Measurements from ENCODE around the gene MEFV.

MEFV gene, protein sequence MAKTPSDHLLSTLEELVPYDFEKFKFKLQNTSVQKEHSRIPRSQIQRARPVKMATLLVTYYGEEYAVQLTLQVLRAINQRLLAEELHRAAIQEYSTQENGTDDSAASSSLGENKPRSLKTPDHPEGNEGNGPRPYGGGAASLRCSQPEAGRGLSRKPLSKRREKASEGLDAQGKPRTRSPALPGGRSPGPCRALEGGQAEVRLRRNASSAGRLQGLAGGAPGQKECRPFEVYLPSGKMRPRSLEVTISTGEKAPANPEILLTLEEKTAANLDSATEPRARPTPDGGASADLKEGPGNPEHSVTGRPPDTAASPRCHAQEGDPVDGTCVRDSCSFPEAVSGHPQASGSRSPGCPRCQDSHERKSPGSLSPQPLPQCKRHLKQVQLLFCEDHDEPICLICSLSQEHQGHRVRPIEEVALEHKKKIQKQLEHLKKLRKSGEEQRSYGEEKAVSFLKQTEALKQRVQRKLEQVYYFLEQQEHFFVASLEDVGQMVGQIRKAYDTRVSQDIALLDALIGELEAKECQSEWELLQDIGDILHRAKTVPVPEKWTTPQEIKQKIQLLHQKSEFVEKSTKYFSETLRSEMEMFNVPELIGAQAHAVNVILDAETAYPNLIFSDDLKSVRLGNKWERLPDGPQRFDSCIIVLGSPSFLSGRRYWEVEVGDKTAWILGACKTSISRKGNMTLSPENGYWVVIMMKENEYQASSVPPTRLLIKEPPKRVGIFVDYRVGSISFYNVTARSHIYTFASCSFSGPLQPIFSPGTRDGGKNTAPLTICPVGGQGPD

DNA sequence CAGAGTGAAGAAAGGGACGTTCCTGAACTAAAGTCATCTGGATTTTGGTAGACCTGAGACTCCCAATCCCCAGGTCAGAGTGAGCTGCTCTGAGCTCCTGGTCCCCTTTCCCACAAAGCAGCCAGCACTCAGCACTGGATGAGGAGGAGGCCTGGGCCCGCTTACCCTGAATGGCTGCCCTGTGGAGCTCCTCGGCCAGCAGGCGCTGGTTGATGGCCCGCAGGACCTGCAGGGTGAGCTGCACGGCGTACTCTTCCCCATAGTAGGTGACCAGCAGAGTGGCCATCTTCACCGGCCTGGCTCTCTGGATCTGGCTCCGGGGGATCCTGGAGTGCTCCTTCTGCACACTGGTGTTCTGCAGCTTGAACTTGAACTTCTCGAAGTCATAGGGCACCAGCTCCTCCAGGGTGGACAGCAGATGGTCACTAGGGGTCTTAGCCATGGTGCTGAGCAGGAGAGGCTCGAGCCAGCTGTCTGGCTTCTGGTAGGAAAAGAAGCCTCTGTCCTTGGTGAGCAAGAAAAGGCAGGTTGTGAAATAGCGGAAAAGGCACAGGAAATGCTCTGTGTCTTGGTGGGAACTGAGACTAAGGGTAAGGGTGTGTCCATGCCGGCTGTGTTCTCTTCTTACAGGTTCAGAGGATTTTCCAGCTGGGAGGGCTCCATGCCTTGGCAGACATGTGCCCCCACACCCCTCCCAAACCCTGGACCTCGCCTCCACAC, at the start of gene MEFV:
TSS of gene MEFV (minus strand) at position 488 of the 720 bp plus-strand sequence. CDS start at position 442, 46 bp downstream.
- DNase-seq (ENCODE audit: low read depth), result no peak
- H3K4me3 ChIP-seq (ENCODE audit: low read depth, low read length), result no peak within 1 kb of the TSS

DNA sequence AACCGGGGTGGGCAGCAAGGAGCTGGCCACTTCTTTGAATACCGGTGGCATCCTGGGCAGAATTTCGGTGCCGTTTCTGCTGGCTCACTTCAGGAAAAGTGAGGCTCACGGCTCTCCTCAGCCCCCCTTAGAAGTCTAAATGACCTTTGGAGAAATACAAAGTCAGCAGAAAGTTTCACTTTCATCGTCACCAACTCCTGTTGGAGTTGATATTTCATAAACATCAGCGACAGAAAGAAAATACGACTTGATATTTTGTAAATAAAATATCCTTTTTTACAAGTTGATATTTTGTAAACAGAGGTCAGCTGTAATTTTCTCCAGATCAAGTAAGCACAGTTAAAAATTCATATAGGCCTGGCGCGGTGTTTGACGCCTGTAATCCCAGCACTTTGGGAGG, 49.6 kb upstream of the MEFV start:
- DNase-seq (ENCODE audit: low read depth), result no peak
- peak overlapping the region; percentile 80 for H3K4me3 ChIP-seq (ENCODE audit: low read depth, low read length)

DNA sequence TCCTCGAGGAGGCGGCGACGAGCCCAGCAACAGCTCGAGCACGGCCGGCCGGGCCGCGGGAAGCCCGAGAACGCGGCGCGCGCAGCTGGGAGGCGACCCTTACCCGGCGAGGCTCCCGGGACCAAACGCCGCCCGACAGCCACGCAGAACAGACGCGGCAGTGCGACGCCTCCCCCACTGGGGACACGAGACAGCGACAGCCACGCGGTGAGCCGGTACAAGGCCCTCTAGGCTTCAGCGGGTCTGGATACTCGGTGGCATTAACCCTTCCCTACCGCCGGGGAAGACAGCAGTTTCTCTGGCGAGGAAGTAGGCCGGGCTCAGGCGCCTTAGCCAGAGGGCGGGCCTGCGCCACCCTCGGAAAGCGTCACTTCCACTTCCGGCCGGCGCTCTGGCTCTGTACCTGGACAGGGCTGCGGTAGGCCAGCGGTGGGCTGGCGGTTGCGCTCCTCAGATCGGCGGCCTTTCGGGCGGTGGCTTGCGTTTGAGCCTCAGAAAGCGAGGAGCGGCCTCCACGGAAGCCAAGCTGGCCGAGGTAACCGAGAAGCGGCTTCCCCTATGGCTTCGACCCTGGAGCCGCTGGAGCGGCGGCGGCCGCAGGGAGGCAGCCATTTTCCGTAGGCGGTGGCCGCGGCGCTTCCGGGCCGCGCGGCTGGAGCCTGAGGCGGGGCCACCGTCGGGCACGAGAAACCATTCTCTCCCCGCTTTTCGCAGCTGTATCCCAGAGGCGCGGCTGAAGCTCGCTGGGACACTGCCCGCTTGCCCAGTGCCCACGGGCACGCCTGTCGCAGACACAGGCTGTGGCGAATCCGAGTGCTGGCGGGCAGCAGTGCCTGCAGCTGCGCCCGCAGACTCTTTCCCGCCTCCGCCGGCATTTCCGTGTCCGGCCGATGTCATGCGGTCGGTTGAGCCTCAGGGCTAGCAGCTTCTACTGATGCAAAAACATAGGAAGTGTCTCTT, 49.0 kb upstream of the MEFV start, which contains the start of the genes TIGD7 and ZNF75A:
TSS of gene TIGD7 (minus strand) at position 322 of the 960 bp plus-strand sequence. CDS start 4,816 bp downstream, outside the sequence.
TSS of gene ZNF75A (plus strand) at position 389 of the 960 bp plus-strand sequence. CDS start 2,932 bp downstream, outside the sequence.
- H3K4me3 ChIP-seq (ENCODE audit: low read depth, low read length), result peak within 1 kb of the TSS; percentile 80
- DNase-seq (ENCODE audit: low read depth), result peak; percentile 68

DNA sequence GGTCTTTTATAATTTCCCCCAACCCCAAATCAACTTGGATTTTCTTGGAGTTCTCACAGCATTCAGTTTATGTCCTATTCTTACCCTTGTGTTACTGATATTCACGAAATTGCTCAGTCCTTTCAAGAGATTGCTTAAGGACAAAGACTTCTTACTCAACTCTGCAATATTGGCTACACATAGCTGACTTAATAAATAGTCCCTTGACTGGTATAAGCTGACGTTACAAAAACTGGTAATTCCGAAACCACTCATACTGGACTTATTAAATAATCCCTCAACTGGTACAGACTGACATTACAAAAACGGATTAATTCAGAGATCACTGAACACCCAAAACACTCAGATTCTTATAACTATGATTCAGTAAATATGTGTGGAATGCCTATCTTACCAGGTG, 47.9 kb upstream of the MEFV start:
- peak overlapping the region; percentile 80 for H3K4me3 ChIP-seq (ENCODE audit: low read depth, low read length)
- no peak for DNase-seq (ENCODE audit: low read depth)

DNA sequence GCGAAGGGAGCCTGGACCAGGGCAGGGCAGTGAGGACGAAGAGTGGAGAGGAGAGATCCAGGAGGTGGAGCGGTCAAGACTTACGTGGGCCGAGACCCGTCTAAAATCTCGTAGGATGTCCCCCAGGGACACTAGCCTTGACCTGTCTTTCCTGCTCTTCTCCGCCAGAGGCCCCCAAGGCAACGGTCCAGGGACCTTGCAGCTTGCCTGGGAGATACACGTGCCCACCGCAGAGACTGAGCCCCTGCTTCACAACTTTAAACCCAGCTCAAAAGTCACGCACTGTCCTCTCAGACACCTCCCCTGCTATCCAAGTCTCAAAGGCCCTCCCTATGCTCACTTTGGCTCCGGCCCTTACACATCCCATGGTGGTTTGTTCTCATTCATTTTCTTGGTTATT, 39.4 kb upstream of the MEFV start:
- DNase-seq (ENCODE audit: low read depth), result no peak

DNA sequence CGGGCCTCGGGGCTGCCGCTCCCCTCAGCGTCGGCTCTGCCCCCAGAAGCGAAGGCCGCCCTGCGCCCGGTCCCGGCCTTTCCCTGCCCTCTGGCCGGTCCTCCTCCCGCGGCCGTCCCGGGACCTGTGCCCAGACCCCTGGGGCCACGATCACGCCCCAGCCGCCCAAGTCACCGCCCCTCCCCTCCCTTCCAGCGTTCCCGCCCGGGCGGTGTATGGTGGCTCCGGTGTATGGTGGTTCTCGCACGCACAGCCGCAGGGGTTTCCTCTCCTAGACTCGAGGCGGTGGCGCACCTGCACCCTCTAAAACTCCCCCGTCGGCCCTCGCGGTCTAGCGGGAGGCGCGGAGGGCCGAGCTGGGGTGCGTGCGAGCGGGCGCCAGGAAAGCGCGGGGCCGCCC, 38.8 kb upstream of the MEFV start:
- no peak overlapping the region for H3K4me3 ChIP-seq (ENCODE audit: low read depth, low read length)
- no peak for DNase-seq (ENCODE audit: low read depth)

More for the DNA sequence above, 39.4 kb upstream of the MEFV start:
- no peak overlapping the region for H3K4me3 ChIP-seq (ENCODE audit: low read depth, low read length)

DNA sequence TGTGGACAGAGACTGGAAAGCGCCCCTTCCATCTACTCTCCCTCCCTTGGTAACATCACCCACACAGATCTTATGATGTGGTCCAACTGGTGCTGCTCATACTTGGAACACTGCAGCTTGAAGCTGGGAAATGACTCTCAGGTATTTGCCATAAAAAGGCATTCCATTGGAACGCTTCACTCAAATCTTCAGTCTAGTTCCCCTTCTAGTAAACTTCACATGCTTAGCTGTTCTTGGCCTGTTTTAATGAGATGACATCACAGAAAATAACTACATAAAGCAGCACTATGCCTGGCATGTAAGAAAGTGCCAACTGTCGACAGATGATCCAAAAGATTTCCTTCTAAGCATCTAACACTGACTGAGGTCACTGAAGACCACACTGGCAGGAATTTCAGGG, 36.2 kb upstream of the MEFV start:
- H3K4me3 ChIP-seq (ENCODE audit: low read depth, low read length), result no peak overlapping the region
- no peak for DNase-seq (ENCODE audit: low read depth)

DNA sequence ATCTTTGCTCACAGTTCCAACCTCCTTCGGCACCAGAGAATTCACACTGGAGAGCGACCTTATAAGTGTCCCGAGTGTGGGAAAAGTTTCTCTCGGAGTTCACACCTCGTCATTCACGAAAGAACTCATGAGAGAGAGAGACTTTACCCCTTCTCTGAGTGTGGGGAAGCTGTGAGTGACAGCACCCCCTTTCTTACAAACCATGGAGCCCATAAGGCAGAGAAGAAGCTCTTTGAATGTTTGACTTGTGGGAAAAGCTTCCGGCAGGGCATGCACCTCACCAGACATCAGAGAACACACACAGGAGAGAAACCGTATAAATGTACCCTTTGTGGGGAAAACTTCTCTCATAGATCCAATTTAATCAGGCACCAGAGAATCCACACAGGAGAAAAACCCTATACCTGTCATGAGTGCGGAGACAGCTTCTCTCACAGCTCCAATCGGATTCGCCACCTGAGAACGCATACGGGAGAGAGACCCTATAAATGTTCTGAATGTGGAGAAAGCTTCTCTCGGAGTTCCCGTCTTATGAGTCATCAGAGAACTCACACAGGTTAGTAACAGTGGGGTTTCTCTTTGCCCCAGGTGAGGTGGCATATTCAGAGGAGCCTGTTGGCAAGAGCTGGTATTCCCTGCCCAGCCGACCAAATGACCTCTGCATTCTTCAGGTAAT, 33.7 kb upstream of the MEFV start:
- H3K4me3 ChIP-seq (ENCODE audit: low read depth, low read length), result no peak overlapping the region
- DNase-seq (ENCODE audit: low read depth), result no peak

DNA sequence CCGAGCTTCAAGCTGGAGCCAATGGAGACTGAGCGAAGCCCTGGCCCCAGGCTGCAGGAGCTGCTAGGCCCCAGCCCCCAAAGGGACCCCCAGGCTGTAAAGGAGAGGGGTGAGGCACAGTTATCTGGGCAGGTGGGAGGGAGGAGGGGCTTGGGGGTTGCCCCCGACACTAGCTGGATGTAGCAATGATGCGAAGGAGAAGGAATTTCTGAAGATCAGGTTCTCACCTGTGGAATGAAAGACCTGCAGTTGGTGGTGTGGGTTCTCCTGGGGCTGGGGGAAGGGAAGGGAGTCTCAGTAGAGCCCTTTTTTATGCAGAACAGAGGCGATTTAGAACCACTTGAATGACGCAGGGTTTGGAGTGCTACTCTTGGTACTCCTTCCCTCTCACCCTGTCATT, 28.7 kb upstream of the MEFV start:
- H3K4me3 ChIP-seq (ENCODE audit: low read depth, low read length), result peak overlapping the region; percentile 89
- DNase-seq (ENCODE audit: low read depth), result no peak

DNA sequence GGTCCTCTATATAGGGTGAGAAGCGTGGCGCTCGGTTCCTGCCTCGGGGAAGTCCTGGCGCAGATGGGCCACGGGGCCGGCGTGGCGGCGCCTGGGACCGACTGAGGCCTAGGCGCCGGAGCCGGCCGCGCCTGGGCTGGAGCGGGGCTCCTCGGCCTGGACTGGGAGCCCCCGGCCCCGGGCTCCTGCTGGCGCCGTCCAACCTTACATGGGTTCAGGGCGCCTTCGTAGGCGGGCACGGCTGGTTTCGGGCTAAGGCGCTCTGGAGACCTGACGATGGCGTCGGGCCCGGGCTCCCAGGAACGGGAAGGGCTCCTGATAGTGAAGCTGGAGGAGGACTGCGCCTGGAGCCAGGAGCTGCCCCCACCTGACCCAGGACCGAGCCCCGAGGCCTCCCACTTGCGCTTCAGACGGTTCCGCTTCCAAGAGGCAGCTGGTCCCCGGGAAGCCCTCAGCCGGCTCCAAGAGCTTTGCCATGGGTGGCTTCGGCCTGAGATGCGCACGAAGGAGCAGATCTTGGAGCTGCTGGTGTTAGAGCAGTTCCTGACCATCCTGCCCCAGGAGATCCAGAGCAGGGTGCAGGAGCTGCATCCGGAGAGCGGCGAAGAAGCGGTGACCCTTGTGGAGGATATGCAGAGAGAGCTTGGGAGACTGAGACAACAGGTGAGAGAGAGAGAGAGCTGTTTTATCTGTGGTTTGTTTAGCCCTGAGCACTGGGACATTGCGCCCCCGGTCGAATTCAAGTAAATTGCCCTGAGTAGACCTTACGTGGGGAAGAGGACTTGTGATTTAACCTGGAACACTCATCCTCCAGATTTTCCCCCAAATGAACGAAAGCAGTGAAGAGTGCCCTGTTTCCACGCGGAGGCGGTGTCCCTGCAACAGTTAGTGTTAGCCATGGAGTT, 27.4 kb upstream of the MEFV start:
- H3K4me3 ChIP-seq (ENCODE audit: low read depth, low read length), result peak overlapping the region; percentile 89
- no peak for DNase-seq (ENCODE audit: low read depth)

DNA sequence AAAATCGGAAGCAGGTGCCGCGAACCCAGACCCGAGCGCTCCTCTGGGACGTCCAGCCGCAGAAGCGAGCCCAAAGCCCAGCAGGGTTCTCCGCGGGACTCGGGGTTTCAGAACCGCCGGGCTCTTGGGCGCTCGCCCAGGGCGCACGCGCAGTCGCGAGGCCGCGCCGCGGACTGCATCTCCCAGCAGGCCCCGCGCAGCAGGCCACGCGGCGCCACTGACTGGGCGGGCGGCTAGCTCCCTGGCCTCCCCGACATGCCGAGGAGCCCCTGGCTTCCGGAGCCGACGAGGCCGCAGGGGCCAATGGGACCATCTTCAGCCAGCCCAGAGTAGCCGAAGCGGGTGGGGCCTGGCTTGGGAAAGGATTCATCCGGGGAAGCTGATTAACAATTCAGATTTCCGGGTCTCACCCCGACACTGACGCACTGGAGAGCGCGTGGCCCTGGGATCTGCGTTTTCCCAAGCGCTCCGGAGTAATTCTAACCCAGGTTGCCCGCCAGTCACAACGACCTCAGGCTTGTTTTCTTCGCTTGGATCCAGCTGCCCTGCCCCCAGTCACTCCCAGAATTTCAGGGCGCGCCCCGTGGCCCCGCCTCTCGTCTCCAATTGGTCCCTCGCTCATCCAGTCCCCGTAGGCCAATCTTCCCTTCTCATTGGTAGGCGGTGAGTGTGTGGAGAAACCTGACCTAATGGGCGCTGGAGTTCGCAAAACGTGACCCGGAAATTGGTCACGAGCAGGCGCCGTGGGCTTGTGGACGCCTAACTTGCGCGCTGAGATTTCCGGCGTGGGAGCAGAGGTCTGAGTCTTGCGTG, 26.5 kb upstream of the MEFV start, which contains the start of gene ZNF263:
TSS of gene ZNF263 (plus strand) at position 762 of the 813 bp plus-strand sequence. CDS start 328 bp downstream, outside the sequence.
- H3K4me3 ChIP-seq (ENCODE audit: low read depth, low read length), result peak within 1 kb of the TSS; percentile 89
- DNase-seq (ENCODE audit: low read depth), result peak; percentile 94

DNA sequence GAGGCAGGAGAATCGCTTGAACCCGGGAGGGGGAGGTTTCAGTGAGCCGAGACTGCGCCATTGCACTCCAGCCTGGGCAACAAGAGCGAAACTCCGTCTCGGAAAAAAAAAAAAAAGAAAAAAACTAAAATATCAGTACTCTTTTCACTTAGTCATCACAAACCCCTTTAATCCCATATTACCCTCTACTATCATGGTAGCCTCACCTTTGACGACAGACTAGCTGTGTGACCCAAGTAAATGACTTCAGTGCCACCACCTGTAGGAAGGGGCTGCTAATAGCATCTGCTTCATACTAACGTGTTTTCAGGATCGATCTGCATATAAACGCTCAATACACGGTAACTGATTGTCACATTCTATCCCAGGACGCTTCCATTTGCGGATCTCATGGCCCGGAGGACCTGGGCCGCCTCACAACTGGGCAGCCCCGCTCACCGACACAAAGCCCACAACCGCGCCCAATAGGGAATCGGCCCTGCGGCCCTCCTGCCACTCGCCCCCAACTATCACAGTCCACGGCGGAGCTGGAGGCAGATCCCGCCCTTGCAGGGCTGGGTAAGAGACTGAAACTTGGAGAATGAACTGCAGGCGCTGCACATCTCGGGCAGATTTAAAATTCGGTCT, 25.8 kb upstream of the MEFV start:
- H3K4me3 ChIP-seq (ENCODE audit: low read depth, low read length), result peak overlapping the region; percentile 89
- no peak for DNase-seq (ENCODE audit: low read depth)

DNA sequence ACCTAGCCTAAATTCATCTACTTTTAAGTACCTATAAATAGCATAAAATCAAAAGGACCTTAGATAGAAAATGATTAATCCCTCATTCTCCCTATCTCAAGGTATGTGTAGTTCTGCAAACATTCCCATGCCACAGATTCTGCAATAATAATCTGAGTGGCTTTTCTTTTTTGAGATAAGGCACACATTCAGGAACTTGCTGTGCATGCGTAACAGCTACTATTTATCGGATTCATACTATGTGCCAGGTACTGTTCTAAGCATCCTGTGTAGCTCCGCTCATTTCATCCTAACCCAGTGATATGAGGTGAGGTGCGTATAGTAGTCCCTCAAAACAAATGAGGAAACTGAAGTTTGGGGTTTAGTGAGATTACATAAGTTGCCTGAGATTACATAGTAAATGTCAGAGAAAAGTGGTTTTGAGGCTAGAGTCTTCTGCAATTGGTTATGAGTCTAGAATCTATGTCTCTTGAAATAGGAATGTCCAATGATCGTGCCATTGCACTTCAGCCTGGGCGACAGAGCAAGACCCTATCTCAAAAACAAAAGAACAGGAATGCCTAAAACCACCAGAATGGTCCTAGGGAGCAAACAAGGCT, 24.9 kb upstream of the MEFV start:
- H3K4me3 ChIP-seq (ENCODE audit: low read depth, low read length), result no peak overlapping the region
- no peak for DNase-seq (ENCODE audit: low read depth)

DNA sequence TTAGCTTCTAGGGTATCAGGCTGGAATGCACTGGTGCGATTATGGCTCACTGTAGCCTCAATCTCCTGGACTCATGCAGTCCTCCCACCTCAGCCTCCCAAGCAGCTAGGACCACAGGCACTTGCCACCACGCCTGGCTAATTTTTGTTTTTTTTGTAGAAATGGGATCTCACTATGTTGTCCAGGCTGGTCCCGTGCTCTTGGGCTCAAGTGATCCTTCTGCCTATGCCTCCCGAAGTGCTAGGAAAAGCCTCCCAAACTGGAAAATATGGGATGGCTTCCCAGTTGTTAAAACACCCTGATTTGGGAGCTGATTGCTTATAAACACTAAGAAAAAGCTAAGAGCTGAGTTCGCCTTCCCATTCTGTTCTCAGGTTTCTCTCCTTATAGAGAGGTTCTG, 20.2 kb upstream of the MEFV start:
- H3K4me3 ChIP-seq (ENCODE audit: low read depth, low read length), result no peak overlapping the region
- DNase-seq (ENCODE audit: low read depth), result no peak

DNA sequence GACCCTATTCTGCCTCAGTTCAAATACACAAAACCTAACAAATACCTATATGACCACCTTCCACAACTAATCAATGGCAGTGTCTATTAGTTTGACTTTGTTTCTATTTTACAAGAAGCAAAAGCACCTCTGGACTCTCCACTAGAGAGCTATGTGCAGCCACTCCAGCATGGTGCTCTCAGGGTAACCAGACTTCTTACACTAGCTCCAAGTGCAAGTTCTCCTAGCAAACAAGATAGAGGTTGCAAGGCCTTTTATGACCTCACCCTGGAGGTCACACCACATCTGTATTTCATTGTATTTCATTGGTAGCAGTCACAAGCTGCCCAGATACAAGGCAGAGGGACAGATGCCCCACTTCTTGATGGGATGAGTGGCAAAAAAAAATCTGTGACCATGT, 18.5 kb upstream of the MEFV start:
- H3K4me3 ChIP-seq (ENCODE audit: low read depth, low read length), result no peak overlapping the region
- DNase-seq (ENCODE audit: low read depth), result no peak

DNA sequence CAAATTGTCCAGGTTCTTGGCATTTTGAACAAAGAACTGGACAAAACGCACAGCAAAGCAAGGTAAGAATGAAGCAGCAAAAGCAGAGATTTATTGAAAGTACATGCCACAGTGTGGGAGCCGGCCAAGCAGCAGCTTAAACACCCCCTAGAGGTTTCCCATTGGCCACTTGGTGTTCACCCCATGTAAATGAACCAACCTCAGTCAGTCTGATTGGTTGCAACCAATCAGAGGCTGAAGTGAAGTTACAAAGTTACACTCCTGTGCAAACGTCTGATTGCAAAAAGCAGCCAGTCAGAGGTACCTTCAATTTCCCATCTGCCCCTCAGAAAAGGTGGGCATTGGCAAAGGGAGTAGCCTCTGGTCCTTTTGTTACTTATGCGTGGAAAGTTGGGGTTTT, 18.1 kb upstream of the MEFV start:
- no peak overlapping the region for H3K4me3 ChIP-seq (ENCODE audit: low read depth, low read length)
- DNase-seq (ENCODE audit: low read depth), result no peak

All from skeletal muscle cell (primary cell).